ENCODE measurements around the gene TNN. TPM values are rescaled to one million over a fixed set of nuclear protein-coding genes. Genes with fewer than 3 reads are reported as not detected.

The TNN gene
- total and polyA plus RNA-seq, 4 experiments from 2014 or later, result not detected

DNA sequence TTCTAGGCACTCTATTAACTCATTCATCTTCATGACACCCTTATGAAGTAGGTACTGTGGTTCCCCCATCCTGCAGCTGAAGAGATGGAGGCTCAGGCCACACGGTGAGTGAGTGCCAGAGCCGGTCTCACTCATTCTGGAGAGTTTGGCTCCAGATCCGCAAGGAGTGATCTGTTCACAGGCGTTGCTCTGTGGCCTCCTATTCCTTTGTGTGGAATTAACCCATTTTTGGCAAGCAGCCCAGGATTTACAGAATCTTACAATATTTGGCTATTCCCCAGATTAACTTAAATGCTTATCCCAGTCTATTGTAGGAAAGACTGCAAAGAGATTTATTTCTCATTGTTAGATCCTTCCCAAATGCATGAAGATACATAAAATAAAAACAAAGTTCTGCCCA is 95.3 kb downstream of the TNN start:
- Mint-ChIP-seq H3K27ac (peak overlapping the region in 3 of 7 donors; percentile 37 to 74 (median 49)), H3K36me3 (peaks cover 76 to 89% of the 10 kb centered on the region in 2 donors), H3K4me3 (no peak overlapping the region), H3K4me1 (peaks cover 13 to 28% (median 14%) of the 10 kb centered on the region in 4 donors), H3K9me3 (no peaks in the 10 kb centered on the region), H3K27me3 (no peaks in the 10 kb centered on the region)
- H3K27me3 ChIP-seq (ENCODE audit: insufficient read depth, low read length), result no peaks in the 10 kb centered on the region
- ChIA-PET CTCF (ENCODE audit: partially characterized antibody) (interaction anchor here (2.2 to 3.6 kb wide), 3 partner anchors 8 to 156 kb away, joined by 11 to 22 read pairs (median 12); no protein-coding TSS in a partner anchor), POLR2A (ENCODE audit: partially characterized antibody) (no interaction called here)
- H3K36me3 ChIP-seq (ENCODE audit: insufficient read depth, low read length), result peaks cover 63% of the 10 kb centered on the region
- no peak for DNase-seq
- intact Hi-C loops (cut with micrococcal nuclease), result no loop called here
- no peak overlapping the region for H3K27ac ChIP-seq (ENCODE audit: low read depth, low read length)
- H3K9me3 ChIP-seq (ENCODE audit: control insufficient read depth in 1 of 2, low read length in 2 of 2), result no peaks in the 10 kb centered on the region
- no peak overlapping the region for H3K4me3 ChIP-seq (ENCODE audit: low read length in 2 of 2)
- H3K4me1 ChIP-seq (ENCODE audit: insufficient read depth, low read length), result no peaks in the 10 kb centered on the region

DNA sequence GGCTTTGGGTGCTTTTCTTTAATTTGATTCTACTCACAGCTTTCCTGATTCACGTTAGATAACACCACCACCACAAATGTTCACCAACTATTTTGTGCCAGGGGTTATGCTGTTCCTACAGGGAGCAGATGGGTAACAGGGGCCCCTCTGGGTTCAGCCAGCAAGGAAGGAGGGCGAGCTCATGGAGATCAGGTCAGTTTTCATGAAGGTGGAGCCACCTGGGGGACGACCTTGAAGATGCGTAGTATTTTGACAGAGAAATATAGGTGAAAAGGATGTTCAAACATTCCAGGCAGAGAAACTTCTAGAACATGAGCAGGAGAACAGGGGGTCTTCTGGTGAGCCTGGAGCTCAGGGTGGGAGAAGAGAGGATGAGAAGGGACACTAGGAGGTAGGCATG is 96.1 kb downstream of the TNN start:
- peak overlapping the region in 5 of 7 donors; percentile 24 to 74 (median 38) for H3K27ac Mint-ChIP-seq
- no peaks in the 10 kb centered on the region for H3K9me3 ChIP-seq (ENCODE audit: control insufficient read depth in 1 of 2, low read length in 2 of 2)
- no peaks in the 10 kb centered on the region for H3K27me3 ChIP-seq (ENCODE audit: insufficient read depth, low read length)
- H3K27me3 Mint-ChIP-seq, result no peaks in the 10 kb centered on the region
- H3K4me3 ChIP-seq (ENCODE audit: low read length in 2 of 2), result no peak overlapping the region
- peaks cover 18 to 36% (median 20%) of the 10 kb centered on the region in 4 donors for H3K4me1 Mint-ChIP-seq
- no peak for DNase-seq
- H3K4me1 ChIP-seq (ENCODE audit: insufficient read depth, low read length), result no peaks in the 10 kb centered on the region
- peaks cover 63% of the 10 kb centered on the region for H3K36me3 ChIP-seq (ENCODE audit: insufficient read depth, low read length)
- CTCF ChIA-PET (ENCODE audit: partially characterized antibody), result interaction anchor here (1.2 to 3.6 kb wide), 4 partner anchors 9 to 155 kb away, joined by 3 to 22 read pairs (median 9); no protein-coding TSS in a partner anchor
- H3K36me3 Mint-ChIP-seq, result peaks cover 75 to 91% of the 10 kb centered on the region in 2 donors
- POLR2A ChIA-PET (ENCODE audit: partially characterized antibody), result no interaction called here
- no peaks in the 10 kb centered on the region for H3K9me3 Mint-ChIP-seq
- intact Hi-C loops (cut with micrococcal nuclease), result no loop called here
- no peak overlapping the region for H3K27ac ChIP-seq (ENCODE audit: low read depth, low read length)
- no peak overlapping the region for H3K4me3 Mint-ChIP-seq

DNA sequence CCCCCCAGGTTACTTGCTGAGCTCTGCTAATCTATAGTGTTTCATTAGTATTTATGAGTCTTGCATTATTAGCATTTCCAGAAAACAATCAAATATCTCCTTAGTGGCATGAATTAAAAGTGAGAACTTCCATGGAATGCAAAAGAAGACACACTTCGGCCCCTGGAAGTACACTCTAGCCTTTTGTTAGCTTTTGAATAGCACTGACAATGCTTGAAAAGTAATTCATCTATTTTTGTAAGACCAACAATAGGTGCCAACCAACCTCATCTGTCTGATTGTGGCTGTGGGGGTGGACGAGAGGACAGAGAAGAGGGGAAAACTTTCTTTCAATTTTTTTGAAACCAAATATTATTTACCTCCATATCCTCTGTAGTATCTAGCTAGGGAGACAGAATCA is 97.1 kb downstream of the TNN start:
- Histone ChIP-seq H3K9me3 (ENCODE audit: control insufficient read depth in 1 of 2, low read length in 2 of 2) (no peaks in the 10 kb centered on the region), H3K27ac (ENCODE audit: low read depth, low read length) (no peak overlapping the region), H3K4me3 (ENCODE audit: low read length in 2 of 2) (no peak overlapping the region), H3K36me3 (ENCODE audit: insufficient read depth, low read length) (peaks cover 63% of the 10 kb centered on the region), H3K4me1 (ENCODE audit: insufficient read depth, low read length) (no peaks in the 10 kb centered on the region), H3K27me3 (ENCODE audit: insufficient read depth, low read length) (no peaks in the 10 kb centered on the region)
- ChIA-PET CTCF (ENCODE audit: partially characterized antibody) (interaction anchor here (1.1 to 3.6 kb wide), 8 partner anchors 8 to 154 kb away, joined by 3 to 22 read pairs (median 6); no protein-coding TSS in a partner anchor), POLR2A (ENCODE audit: partially characterized antibody) (no interaction called here)
- H3K9me3 Mint-ChIP-seq, result no peaks in the 10 kb centered on the region
- peak overlapping the region in 2 of 7 donors; percentile 19 to 41 for H3K27ac Mint-ChIP-seq
- H3K36me3 Mint-ChIP-seq, result peaks cover 72 to 93% of the 10 kb centered on the region in 2 donors
- intact Hi-C loops (cut with micrococcal nuclease), result no loop called here
- H3K4me1 Mint-ChIP-seq, result peaks cover 25 to 42% (median 29%) of the 10 kb centered on the region in 4 donors
- no peaks in the 10 kb centered on the region for H3K27me3 Mint-ChIP-seq
- H3K4me3 Mint-ChIP-seq, result no peak overlapping the region
- DNase-seq, result no peak

DNA sequence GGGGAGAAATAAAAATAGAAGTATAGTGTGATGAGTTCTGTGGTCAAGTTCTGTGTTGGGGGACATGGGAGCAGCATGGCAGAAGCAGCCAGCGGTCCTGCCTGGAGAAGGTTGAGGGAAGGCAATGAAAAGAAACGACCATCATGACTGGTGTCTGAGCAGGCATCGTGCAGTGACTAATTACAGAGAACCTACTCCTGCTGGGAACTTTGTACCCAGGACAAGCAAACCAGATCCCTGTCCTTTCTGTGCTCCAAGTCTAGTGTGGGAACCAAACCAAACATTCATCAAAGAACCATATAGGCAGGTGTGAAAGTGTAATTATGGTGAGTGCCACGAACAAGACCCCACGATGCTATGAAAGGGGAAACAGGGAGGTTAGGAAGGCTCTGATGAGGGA is 99.1 kb downstream of the TNN start:
- intact Hi-C loops (cut with micrococcal nuclease), result no loop called here
- CTCF ChIA-PET (ENCODE audit: partially characterized antibody), result interaction anchor here (1.0 to 1.9 kb wide), 3 partner anchors 12 to 151 kb away, joined by 3 to 7 read pairs (median 6); no protein-coding TSS in a partner anchor
- no peak overlapping the region for H3K27ac ChIP-seq (ENCODE audit: low read depth, low read length)
- H3K4me1 ChIP-seq (ENCODE audit: insufficient read depth, low read length), result peaks cover 19% of the 10 kb centered on the region
- Mint-ChIP-seq H3K36me3 (peaks cover 72 to 89% of the 10 kb centered on the region in 2 donors), H3K27me3 (no peaks in the 10 kb centered on the region), H3K27ac (peak overlapping the region in 6 of 7 donors; percentile 2 to 80 (median 38)), H3K4me1 (peaks cover 37 to 53% (median 45%) of the 10 kb centered on the region in 4 donors), H3K4me3 (no peak overlapping the region), H3K9me3 (no peaks in the 10 kb centered on the region)
- DNase-seq, result no peak
- peaks cover 50% of the 10 kb centered on the region for H3K36me3 ChIP-seq (ENCODE audit: insufficient read depth, low read length)
- H3K4me3 ChIP-seq (ENCODE audit: low read length in 2 of 2), result no peak overlapping the region
- POLR2A ChIA-PET (ENCODE audit: partially characterized antibody), result no interaction called here
- H3K9me3 ChIP-seq (ENCODE audit: control insufficient read depth in 1 of 2, low read length in 2 of 2), result no peaks in the 10 kb centered on the region
- H3K27me3 ChIP-seq (ENCODE audit: insufficient read depth, low read length), result no peaks in the 10 kb centered on the region

DNA sequence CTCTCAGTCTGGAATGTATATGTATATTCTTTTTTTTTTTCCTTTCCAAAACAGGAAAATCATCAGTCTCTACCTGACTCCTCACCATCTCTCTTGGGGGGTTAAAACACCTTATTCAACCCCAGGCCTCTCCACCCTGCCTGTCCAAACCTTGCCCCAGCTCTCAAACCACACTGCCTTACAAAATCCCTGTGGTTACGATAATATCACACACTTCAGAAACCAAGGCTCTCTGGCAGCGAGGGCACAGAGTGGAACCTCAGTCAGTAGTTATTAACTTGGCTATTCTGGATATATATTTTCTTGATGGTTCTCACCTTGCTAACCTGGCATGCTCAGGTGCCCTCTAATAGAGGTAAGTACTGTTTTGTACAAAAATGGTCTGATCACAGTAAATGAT is 100.2 kb downstream of the TNN start:
- Histone ChIP-seq H3K9me3 (ENCODE audit: control insufficient read depth in 1 of 2, low read length in 2 of 2) (no peaks in the 10 kb centered on the region), H3K4me1 (ENCODE audit: insufficient read depth, low read length) (peaks cover 24% of the 10 kb centered on the region), H3K27me3 (ENCODE audit: insufficient read depth, low read length) (no peaks in the 10 kb centered on the region), H3K27ac (ENCODE audit: low read depth, low read length) (no peak overlapping the region), H3K36me3 (ENCODE audit: insufficient read depth, low read length) (peaks cover 45% of the 10 kb centered on the region), H3K4me3 (ENCODE audit: low read length in 2 of 2) (no peak overlapping the region)
- Mint-ChIP-seq H3K27me3 (no peaks in the 10 kb centered on the region), H3K4me3 (no peak overlapping the region), H3K36me3 (peaks cover 70 to 86% of the 10 kb centered on the region in 2 donors), H3K27ac (peak overlapping the region; percentile 4 to 84 (median 64)), H3K9me3 (no peaks in the 10 kb centered on the region), H3K4me1 (peaks cover 40 to 60% (median 49%) of the 10 kb centered on the region in 4 donors)
- ChIA-PET CTCF (ENCODE audit: partially characterized antibody) (interaction anchor here (1.1 to 3.4 kb wide), 4 partner anchors 16 to 150 kb away, joined by 3 to 22 read pairs (median 5); no protein-coding TSS in a partner anchor), POLR2A (ENCODE audit: partially characterized antibody) (interaction anchor here (1.0 kb wide), 1 partner anchor 12 kb away, joined by 3 read pairs; no protein-coding TSS in a partner anchor)
- intact Hi-C loops (cut with micrococcal nuclease), result loop anchor here (2.0 kb wide), 1 partner anchor 23 kb away; no protein-coding TSS in a partner anchor
- no peak for DNase-seq

DNA sequence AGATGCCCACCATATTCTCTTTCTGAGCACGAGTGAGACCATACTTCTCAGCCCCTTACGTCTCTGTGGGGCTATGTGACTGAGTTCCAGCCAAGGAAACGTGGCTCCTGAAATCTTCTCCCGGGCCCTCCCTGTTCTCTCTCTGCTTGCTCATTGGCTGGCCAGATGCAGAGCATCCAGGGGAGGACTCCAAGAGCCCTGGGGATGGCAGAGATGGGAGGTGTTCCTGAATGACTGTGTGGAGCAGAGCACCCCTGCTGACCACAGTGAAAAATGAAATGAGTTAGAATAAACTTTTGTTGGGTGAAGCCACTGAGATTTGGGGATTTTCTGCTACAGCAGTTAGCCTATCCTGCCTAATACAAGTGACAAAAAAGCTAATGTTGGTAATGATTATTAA is 101.1 kb downstream of the TNN start:
- intact Hi-C loops (cut with micrococcal nuclease), result loop anchor here (2.0 kb wide), 1 partner anchor 22 kb away; no protein-coding TSS in a partner anchor
- POLR2A ChIA-PET (ENCODE audit: partially characterized antibody), result interaction anchor here (1.0 to 2.1 kb wide), 3 partner anchors 8 to 40 kb away, joined by 3 to 9 read pairs (median 5); no protein-coding TSS in a partner anchor

DNA sequence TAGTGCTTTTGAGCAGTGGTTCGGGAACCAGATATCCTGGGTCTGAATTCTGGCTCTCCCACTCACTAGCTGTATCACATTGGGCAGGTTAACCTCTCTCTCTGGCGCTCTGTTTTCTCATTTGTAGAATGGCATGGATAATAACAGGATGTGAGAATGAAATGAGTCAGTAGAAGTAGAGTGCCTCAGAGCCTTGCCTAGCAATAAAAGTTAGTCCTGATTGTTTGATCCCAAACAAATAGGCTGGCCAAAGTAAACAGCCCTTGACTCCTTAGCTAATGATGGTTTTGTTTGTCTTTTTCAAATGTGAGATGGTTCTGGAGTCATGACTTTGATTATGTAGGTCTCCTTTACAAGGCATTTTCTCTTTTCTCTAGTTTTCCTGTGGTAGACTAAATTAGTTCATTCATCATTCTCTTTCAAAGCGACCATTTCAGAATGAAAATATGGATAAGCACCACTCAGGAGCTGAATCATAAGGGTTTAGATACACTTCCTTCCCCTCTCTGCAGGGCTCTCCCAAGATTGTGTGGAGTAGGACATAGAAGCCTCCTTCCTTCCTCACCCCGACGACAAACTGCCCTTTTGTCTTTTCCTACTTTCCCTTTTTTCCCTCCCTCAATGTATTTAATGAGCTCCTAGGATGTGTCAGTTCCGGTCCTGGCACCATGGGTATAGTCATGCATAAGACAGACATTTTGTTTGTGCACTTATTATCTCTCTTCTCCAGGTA is 101.8 kb downstream of the TNN start:
- Mint-ChIP-seq H3K4me3 (no peak overlapping the region), H3K4me1 (peaks cover 50 to 76% (median 60%) of the 10 kb centered on the region in 4 donors)
- CTCF ChIA-PET (ENCODE audit: partially characterized antibody), result interaction anchor here (0.6 to 3.9 kb wide), 9 partner anchors 10 to 148 kb away, joined by 3 to 27 read pairs (median 3); no protein-coding TSS in a partner anchor

More for the DNA sequence above, 101.1 kb downstream of the TNN start:
- H3K27ac ChIP-seq (ENCODE audit: low read depth, low read length), result no peak overlapping the region
- H3K4me1 Mint-ChIP-seq, result peaks cover 44 to 69% (median 55%) of the 10 kb centered on the region in 4 donors
- no peaks in the 10 kb centered on the region for H3K27me3 Mint-ChIP-seq
- peak overlapping the region in 4 of 7 donors; percentile 36 to 76 (median 62) for H3K27ac Mint-ChIP-seq
- H3K9me3 Mint-ChIP-seq, result no peaks in the 10 kb centered on the region
- H3K36me3 Mint-ChIP-seq, result peaks cover 73 to 86% of the 10 kb centered on the region in 2 donors
- H3K4me3 ChIP-seq (ENCODE audit: low read length in 2 of 2), result no peak overlapping the region
- H3K27me3 ChIP-seq (ENCODE audit: insufficient read depth, low read length), result no peaks in the 10 kb centered on the region
- H3K36me3 ChIP-seq (ENCODE audit: insufficient read depth, low read length), result peaks cover 43% of the 10 kb centered on the region
- H3K4me3 Mint-ChIP-seq, result no peak overlapping the region
- CTCF ChIA-PET (ENCODE audit: partially characterized antibody), result interaction anchor here (0.6 to 3.9 kb wide), 8 partner anchors 13 to 149 kb away, joined by 3 to 27 read pairs (median 4); no protein-coding TSS in a partner anchor
- no peaks in the 10 kb centered on the region for H3K9me3 ChIP-seq (ENCODE audit: control insufficient read depth in 1 of 2, low read length in 2 of 2)
- DNase-seq, result no peak
- H3K4me1 ChIP-seq (ENCODE audit: insufficient read depth, low read length), result peaks cover 24% of the 10 kb centered on the region

More for the DNA sequence above, 101.8 kb downstream of the TNN start:
- Mint-ChIP-seq H3K9me3 (no peaks in the 10 kb centered on the region), H3K27ac (peak overlapping the region; percentile 37 to 85 (median 71)), H3K27me3 (no peaks in the 10 kb centered on the region), H3K36me3 (peaks cover 72 to 87% of the 10 kb centered on the region in 2 donors)
- intact Hi-C loops (cut with micrococcal nuclease), result loop anchor here (2.0 to 5.0 kb wide), 2 partner anchors 21 to 38 kb away; no protein-coding TSS in a partner anchor
- H3K27ac ChIP-seq (ENCODE audit: low read depth, low read length), result no peak overlapping the region
- H3K36me3 ChIP-seq (ENCODE audit: insufficient read depth, low read length), result peaks cover 38% of the 10 kb centered on the region
- no peaks in the 10 kb centered on the region for H3K9me3 ChIP-seq (ENCODE audit: control insufficient read depth in 1 of 2, low read length in 2 of 2)
- H3K4me1 ChIP-seq (ENCODE audit: insufficient read depth, low read length), result peaks cover 30% of the 10 kb centered on the region
- no peak overlapping the region for H3K4me3 ChIP-seq (ENCODE audit: low read length in 2 of 2)
- POLR2A ChIA-PET (ENCODE audit: partially characterized antibody), result interaction anchor here (0.9 to 2.1 kb wide), 4 partner anchors 9 to 40 kb away, joined by 3 to 9 read pairs (median 4); no protein-coding TSS in a partner anchor
- no peak for DNase-seq
- no peaks in the 10 kb centered on the region for H3K27me3 ChIP-seq (ENCODE audit: insufficient read depth, low read length)
